HTR-8/SVneo (cell line): ENCODE data around the gene FAM107A.

Experiments used
- DNase-seq: peaks from one replicate; pipeline ENCODE4 v3.0.0; 2011; ENCODE audit warnings: low spot score, mixed read lengths; ENCODE audit not compliant: insufficient read length
- FAIRE-seq: peaks from 2 replicates; lab custom pipeline; 2011; peaks lifted over from hg19 to GRCh38; lab: Jason Lieb, UNC

The FAM107A gene

GRCh38 chr3:58522759-58523425, 54.3 kb downstream of the FAM107A start:
- no peak for DNase-seq
- FAIRE-seq, result no peak

GRCh38 chr3:58521917-58522631, 55.1 kb downstream of the FAM107A start:
- FAIRE-seq, result no peak
- DNase-seq, result no peak

GRCh38 chr3:58521336-58521670, 55.9 kb downstream of the FAM107A start:
- DNase-seq, result no peak
- FAIRE-seq, result no peak

GRCh38 chr3:58520403-58521335, 56.5 kb downstream of the FAM107A start:
- DNase-seq (no peak), FAIRE-seq (peak; percentile 31)

- no peak for DNase-seq
- FAIRE-seq, result no peak
Measured at GRCh38 chr3:58519668-58520402, 57.4 kb downstream of the FAM107A start.

GRCh38 chr3:58518291-58518789, 58.9 kb downstream of the FAM107A start:
- DNase-seq (no peak), FAIRE-seq (peak; percentile 20)

GRCh38 chr3:58514405-58514804, 62.8 kb downstream of the FAM107A start:
- FAIRE-seq (no peak), DNase-seq (no peak)
